Measurements from ENCODE around the gene ORM1. TPM values are rescaled to one million over a fixed set of nuclear protein-coding genes. Genes with fewer than 3 reads are reported as not detected.

ORM1 gene
- total and polyA plus RNA-seq, 2 donors from 2014 or later, result 0.73 TPM; not detected in 1

DNA sequence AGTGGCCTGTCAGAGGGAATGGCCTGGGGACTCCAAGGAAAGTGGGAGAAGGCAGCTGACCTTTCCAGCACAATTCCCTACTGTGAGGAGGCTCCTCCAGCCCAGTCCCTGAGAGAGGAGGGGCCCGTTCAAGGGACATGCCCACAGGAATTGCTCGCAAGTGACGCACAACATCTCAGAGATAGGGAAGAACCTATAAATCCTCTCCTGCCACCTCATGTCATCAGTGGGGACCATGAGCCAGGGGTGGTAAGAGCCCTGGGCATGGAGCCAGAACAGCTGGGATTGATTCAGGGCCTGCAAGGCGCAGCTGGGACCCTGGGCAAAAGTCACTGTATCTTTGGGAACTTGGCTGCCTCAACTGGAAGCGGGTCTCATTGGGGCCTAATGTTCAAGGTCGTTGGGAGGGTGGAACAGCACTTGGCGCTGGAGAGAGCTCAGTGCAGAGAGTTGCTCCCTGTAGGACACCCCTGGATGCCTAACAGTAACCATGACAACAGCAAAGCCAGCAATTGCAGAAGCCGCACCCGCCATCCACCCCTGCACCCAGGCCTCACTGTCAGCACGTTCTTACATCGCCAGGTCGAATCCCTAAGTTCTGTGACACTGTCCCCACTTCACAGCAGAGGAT is 41.3 kb upstream of the ORM1 start:
- Histone ChIP-seq H3K9me3 (ENCODE audit: control insufficient read depth in 2 of 3, insufficient read depth in 1 of 3, low read length in 3 of 3) (no peaks in the 10 kb centered on the region), H3K36me3 (ENCODE audit: control insufficient read depth in 2 of 3, insufficient read depth in 3 of 3, low read length in 3 of 3) (peaks cover 0 to 2% (median 0%) of the 10 kb centered on the region in 3 donors), H3K9ac (ENCODE audit: low read length in 3 of 3) (no peak overlapping the region), H3K4me1 (ENCODE audit: control insufficient read depth in 2 of 3, insufficient read depth in 2 of 3, low read depth in 1 of 3, low read length in 3 of 3) (peaks cover 0 to 4% (median 4%) of the 10 kb centered on the region in 3 donors), H3K27me3 (ENCODE audit: control insufficient read depth, insufficient read depth, low read length) (no peaks in the 10 kb centered on the region), H3K4me3 (ENCODE audit: low read length in 3 of 3) (no peak overlapping the region), H3K27ac (ENCODE audit: low read depth in 2 of 2, low read length in 2 of 2) (peak overlapping the region in 1 of 2 donors; percentile 5)
- TF ChIP-seq CTCF (IDR thresholded peaks at IDR 0.05; ENCODE audit: borderline replicate concordance, extremely low read depth, insufficient read depth), result no peak
- DNase-seq (peak in 4 of 5 donors; percentile 16 to 87 (median 56)), FAIRE-seq (no peak)
- intact Hi-C loops (cut with DNase I), result no loop called here

- Histone ChIP-seq H3K9ac (ENCODE audit: low read length in 3 of 3) (no peak overlapping the region), H3K27me3 (ENCODE audit: control insufficient read depth, insufficient read depth, low read length) (no peaks in the 10 kb centered on the region), H3K9me3 (ENCODE audit: control insufficient read depth in 2 of 3, insufficient read depth in 1 of 3, low read length in 3 of 3) (no peaks in the 10 kb centered on the region), H3K36me3 (ENCODE audit: control insufficient read depth in 2 of 3, insufficient read depth in 3 of 3, low read length in 3 of 3) (peaks cover 0 to 2% (median 0%) of the 10 kb centered on the region in 3 donors), H3K4me3 (ENCODE audit: low read length in 3 of 3) (no peak overlapping the region), H3K27ac (ENCODE audit: low read depth in 2 of 2, low read length in 2 of 2) (no peak overlapping the region), H3K4me1 (ENCODE audit: control insufficient read depth in 2 of 3, insufficient read depth in 2 of 3, low read depth in 1 of 3, low read length in 3 of 3) (peaks cover 0 to 4% (median 4%) of the 10 kb centered on the region in 3 donors)
- intact Hi-C loops (cut with DNase I), result no loop called here
- peak in 2 of 5 donors; percentile 45 for DNase-seq
- no peak for FAIRE-seq
- TF ChIP-seq CTCF (IDR thresholded peaks at IDR 0.05; ENCODE audit: borderline replicate concordance, extremely low read depth, insufficient read depth), result no peak
Observed at GRCh38 chr9:114282104-114282485, 40.8 kb upstream of the ORM1 start.

GRCh38 chr9:114282507-114282906 is 40.4 kb upstream of the ORM1 start:
- H3K4me1 ChIP-seq (ENCODE audit: control insufficient read depth in 2 of 3, insufficient read depth in 2 of 3, low read depth in 1 of 3, low read length in 3 of 3), result peaks cover 0 to 4% (median 4%) of the 10 kb centered on the region in 3 donors
- no peaks in the 10 kb centered on the region for H3K27me3 ChIP-seq (ENCODE audit: control insufficient read depth, insufficient read depth, low read length)
- no peak for TF ChIP-seq CTCF (IDR thresholded peaks at IDR 0.05; ENCODE audit: borderline replicate concordance, extremely low read depth, insufficient read depth)
- no peak overlapping the region for H3K27ac ChIP-seq (ENCODE audit: low read depth in 2 of 2, low read length in 2 of 2)
- FAIRE-seq (no peak), DNase-seq (no peak)
- no peaks in the 10 kb centered on the region for H3K9me3 ChIP-seq (ENCODE audit: control insufficient read depth in 2 of 3, insufficient read depth in 1 of 3, low read length in 3 of 3)
- H3K36me3 ChIP-seq (ENCODE audit: control insufficient read depth in 2 of 3, insufficient read depth in 3 of 3, low read length in 3 of 3), result peaks cover 0 to 2% (median 0%) of the 10 kb centered on the region in 3 donors
- no peak overlapping the region for H3K9ac ChIP-seq (ENCODE audit: low read length in 3 of 3)
- intact Hi-C loops (cut with DNase I), result no loop called here
- no peak overlapping the region for H3K4me3 ChIP-seq (ENCODE audit: low read length in 3 of 3)
